Nephron progenitor cell (in vitro differentiated cells): Measurements from ENCODE around the gene KCNK5.

ENCODE experiments used
- DNase-seq: peaks from one replicate; pipeline ENCODE4 v3.0.0; 2021
- H3K27ac Mint-ChIP-seq: 2 replicates; pipeline ENCODE4 v1.8.0; 2021; ENCODE audit warnings: mild to moderate bottlenecking, moderate library complexity, mixed read lengths
- H3K27me3 Mint-ChIP-seq: 2 replicates; pipeline ENCODE4 v1.8.0; 2021; ENCODE audit warnings: mild to moderate bottlenecking, low read depth, mixed read lengths; ENCODE audit not compliant: poor library complexity
- H3K36me3 Mint-ChIP-seq: 2 replicates; pipeline ENCODE4 v1.8.0; 2021; ENCODE audit warnings: low read depth, mixed read lengths
- H3K4me1 Mint-ChIP-seq: 2 replicates; pipeline ENCODE4 v1.8.0; 2021; ENCODE audit warnings: mixed read lengths
- H3K4me3 Mint-ChIP-seq: 2 replicates; pipeline ENCODE4 v1.8.0; 2021; ENCODE audit warnings: mild to moderate bottlenecking, moderate library complexity, mixed read lengths
- H3K9me3 Mint-ChIP-seq: 2 replicates; pipeline ENCODE4 v1.8.0; 2021; ENCODE audit warnings: mild to moderate bottlenecking, moderate library complexity, mixed read lengths
- TF ChIP-seq, protein P1 (sequence below): fragments of 200-600 bp; sonication (generic); IDR thresholded peaks from 2 replicates; pipeline ENCODE4 v1.5.0; 2021; ENCODE audit warnings: antibody characterized with exemption

The KCNK5 gene

DNA sequence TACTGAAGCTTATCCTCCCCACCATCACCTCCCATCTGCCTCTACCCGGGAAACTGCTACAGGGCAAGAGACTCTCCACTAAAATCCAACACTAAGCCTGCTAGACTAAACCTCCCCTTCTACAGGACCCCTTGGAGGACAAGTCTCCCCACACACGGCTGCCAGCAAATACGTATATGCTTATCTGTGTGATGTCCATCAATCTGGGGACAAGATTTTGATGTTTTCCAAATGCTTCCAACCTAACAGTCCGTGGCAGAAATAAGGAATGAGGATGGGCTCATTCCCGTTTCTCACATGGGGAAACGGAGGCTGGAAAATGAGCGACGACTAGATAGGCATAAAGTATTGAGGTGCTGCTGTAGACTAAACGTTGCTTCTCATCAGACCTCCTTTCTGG is 1.8 kb downstream of the KCNK5 start:
- peak overlapping the region; percentile 80 for H3K4me3 Mint-ChIP-seq

DNA sequence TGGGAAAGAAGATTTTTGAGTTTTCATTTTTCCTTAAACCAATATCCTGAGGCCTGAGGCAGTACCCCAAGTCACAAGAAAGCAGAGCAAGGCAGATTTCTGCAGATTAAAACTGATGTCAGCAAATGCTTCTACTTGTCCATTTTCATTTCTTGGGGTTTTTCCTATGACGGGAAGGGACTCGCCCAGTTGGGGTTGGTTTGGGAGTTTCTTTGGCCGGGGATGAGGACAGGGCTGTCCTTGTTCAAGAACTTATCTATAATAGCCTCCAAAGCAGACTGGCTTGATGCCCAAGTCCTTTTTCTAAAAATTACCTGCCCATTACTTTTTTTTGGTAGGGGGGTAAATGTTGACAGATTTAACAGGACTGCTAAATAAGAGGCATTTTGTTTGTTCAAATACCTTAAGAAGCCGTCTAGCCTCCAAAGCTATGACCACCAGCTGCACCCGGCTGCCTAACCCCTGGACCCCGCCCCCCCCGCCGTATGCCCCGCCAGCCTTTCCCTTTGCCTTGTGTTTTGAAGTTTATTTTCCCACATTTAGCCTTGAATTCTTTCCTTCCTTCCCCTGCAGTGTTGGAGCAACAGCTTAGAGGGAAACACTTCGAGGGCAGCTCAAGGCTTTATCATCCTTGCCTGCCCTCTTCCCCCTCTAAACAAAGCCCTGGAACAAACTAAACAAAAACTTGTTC is 2.5 kb downstream of the KCNK5 start:
- Mint-ChIP-seq H3K4me3 (peak overlapping the region; percentile 80), H3K4me1 (peaks cover 92% of the 10 kb centered on the region)
- TF ChIP-seq, protein P1, sequence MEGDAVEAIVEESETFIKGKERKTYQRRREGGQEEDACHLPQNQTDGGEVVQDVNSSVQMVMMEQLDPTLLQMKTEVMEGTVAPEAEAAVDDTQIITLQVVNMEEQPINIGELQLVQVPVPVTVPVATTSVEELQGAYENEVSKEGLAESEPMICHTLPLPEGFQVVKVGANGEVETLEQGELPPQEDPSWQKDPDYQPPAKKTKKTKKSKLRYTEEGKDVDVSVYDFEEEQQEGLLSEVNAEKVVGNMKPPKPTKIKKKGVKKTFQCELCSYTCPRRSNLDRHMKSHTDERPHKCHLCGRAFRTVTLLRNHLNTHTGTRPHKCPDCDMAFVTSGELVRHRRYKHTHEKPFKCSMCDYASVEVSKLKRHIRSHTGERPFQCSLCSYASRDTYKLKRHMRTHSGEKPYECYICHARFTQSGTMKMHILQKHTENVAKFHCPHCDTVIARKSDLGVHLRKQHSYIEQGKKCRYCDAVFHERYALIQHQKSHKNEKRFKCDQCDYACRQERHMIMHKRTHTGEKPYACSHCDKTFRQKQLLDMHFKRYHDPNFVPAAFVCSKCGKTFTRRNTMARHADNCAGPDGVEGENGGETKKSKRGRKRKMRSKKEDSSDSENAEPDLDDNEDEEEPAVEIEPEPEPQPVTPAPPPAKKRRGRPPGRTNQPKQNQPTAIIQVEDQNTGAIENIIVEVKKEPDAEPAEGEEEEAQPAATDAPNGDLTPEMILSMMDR, result no peak

More for the DNA sequence above, 1.8 kb downstream of the KCNK5 start:
- H3K4me1 Mint-ChIP-seq, result peaks cover 93% of the 10 kb centered on the region
- H3K27ac Mint-ChIP-seq, result no peak overlapping the region
- H3K9me3 Mint-ChIP-seq, result no peaks in the 10 kb centered on the region
- TF ChIP-seq, protein P1, result no peak
- peaks cover 31% of the 10 kb centered on the region for H3K36me3 Mint-ChIP-seq
- no peak for DNase-seq
- peaks cover 24% of the 10 kb centered on the region for H3K27me3 Mint-ChIP-seq

DNA sequence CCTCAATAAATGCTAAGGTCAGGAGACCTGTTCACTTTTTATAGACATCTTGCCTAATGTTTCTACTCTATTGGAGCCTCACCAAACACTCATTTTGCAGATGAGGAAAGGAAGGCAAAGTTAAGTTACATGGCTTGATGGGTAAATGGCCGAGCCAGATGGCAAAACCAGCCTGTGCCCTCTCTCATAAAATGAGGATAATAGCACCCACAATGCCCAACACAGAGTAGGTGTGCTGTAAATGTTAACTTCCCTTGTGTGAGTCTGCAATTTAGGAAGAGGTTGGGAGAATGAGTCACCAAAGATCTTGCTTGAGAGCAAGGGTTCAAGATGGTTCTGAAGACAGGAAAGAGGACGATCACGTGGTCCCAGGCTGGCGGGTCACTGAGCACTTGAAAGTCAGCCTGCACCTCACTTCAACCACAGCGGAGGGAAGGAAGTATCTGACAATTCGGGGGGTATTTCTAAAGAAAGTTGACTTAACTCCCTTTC is 3.3 kb downstream of the KCNK5 start:
- DNase-seq, result no peak
- Mint-ChIP-seq H3K36me3 (peaks cover 42% of the 10 kb centered on the region), H3K4me3 (peak overlapping the region; percentile 68), H3K27me3 (peaks cover 26% of the 10 kb centered on the region), H3K27ac (peak overlapping the region; percentile 31), H3K4me1 (peaks cover 90% of the 10 kb centered on the region), H3K9me3 (no peaks in the 10 kb centered on the region)
- TF ChIP-seq, protein P1, result no peak

More for the DNA sequence above, 2.5 kb downstream of the KCNK5 start:
- H3K9me3 Mint-ChIP-seq, result no peaks in the 10 kb centered on the region
- peaks cover 36% of the 10 kb centered on the region for H3K36me3 Mint-ChIP-seq
- H3K27me3 Mint-ChIP-seq, result peaks cover 24% of the 10 kb centered on the region
- H3K27ac Mint-ChIP-seq, result no peak overlapping the region
- no peak for DNase-seq

DNA sequence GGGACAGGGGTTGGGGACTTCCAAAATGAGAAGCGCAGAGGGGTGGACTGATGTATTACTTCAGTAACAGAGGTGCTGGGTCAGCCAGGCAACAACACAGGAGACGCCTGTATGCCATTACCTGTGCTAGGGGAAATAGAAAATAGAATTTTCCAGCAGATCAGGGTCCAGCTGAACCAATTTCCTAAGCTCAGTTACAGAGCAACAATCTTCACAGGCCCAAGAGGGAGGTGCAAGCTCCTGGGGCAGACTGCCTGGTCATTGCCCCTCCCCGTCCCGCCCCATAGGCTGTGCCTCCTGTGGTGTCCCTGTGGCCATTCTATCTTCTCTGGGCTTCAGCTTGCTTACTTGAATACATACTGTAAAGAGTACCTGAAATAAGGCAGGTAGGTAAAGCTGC is 3.7 kb downstream of the KCNK5 start:
- no peak for DNase-seq
- Mint-ChIP-seq H3K27ac (no peak overlapping the region), H3K27me3 (peaks cover 30% of the 10 kb centered on the region), H3K36me3 (peaks cover 45% of the 10 kb centered on the region), H3K9me3 (no peaks in the 10 kb centered on the region), H3K4me3 (peak overlapping the region; percentile 68), H3K4me1 (peaks cover 87% of the 10 kb centered on the region)
- TF ChIP-seq, protein P1, result no peak

DNA sequence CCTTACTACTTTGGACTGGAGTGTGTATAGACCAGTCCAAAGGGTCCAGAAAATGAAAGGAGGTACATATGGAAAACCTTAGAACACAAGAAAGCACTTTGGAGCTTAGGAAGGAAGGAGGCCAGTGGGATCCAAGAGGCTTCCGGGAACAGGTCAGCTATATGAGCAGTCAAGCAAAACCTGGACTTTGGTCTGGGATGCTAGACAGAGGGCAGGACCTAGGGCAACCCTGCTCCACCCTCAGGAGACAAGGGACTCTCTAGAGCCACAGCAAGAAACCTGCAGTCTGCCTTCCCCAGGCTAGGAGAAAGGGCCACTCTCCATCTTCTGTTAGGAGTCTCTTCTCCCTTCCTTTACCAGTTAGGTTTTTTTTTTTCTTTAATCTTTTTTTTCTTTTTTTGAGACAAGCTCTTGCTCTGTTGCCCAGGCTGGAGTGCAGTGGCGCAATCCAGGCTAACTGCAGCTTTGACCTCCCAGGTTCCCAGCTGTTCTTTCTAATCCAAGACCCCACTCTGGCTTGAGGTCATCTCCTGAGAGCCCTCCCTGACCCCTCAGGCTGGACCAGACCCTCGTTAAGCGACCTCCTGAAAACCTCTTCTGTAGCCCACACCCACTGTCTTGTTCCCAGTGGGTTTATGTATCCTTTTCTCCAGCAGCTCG is 4.6 kb downstream of the KCNK5 start:
- H3K4me3 Mint-ChIP-seq, result peak overlapping the region; percentile 44
- DNase-seq, result no peak
- H3K36me3 Mint-ChIP-seq, result peaks cover 52% of the 10 kb centered on the region
- peaks cover 32% of the 10 kb centered on the region for H3K27me3 Mint-ChIP-seq
- no peaks in the 10 kb centered on the region for H3K9me3 Mint-ChIP-seq
- H3K27ac Mint-ChIP-seq, result no peak overlapping the region
- H3K4me1 Mint-ChIP-seq, result peaks cover 86% of the 10 kb centered on the region
- TF ChIP-seq, protein P1, result no peak
